ENCODE measurements around the gene PSTPIP2.
"Not testable (repeated sequence)": the region's sequence is repeated elsewhere in the genome, so short reads cannot be mapped to it uniquely, and the experiment has no call there.

Gene PSTPIP2

DNA sequence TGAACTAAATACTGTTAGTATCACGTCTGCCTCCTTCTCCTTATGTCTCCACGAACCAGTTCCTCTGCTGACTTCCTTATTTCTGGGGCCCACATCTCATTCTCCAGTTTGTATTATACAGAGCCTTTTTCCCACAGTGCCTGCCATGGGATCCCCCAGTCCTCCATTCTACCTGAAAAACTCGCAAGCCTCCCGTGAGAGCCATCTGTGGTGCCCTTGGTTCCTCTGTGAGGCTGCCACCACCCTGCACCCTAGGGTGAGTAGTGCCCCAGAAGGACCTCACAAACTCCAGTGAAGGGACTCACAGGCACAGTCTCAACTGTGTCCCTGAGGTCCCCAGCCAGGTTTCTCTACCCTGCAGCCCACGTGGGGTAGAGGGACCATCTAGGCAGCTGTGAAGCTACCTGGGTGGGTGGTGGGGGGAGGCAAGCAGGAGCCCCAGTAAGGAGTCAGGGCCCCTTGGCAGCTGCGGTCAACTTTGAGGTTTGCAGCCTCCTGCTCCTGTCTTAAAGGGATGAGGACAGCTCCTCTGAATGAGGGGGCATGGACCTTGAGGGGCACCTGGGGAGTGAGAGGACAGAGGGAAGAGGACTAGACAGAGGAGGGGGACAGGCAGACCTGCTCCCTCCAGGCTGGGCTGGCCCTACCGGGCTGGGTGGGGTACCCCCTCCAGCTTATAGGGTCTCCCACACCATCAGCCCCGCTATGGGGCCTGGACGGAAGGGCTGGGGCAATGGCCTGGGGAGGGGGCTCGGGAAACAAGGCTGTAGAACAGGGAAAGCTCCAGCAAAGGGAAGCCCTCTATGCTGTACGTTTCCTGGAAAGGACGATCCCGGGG lies 1.0 kb downstream of the PSTPIP2 start:
- DNase-seq (ENCODE audit: low read depth in 2 of 2, low spot score in 1 of 2), result no peak

DNA sequence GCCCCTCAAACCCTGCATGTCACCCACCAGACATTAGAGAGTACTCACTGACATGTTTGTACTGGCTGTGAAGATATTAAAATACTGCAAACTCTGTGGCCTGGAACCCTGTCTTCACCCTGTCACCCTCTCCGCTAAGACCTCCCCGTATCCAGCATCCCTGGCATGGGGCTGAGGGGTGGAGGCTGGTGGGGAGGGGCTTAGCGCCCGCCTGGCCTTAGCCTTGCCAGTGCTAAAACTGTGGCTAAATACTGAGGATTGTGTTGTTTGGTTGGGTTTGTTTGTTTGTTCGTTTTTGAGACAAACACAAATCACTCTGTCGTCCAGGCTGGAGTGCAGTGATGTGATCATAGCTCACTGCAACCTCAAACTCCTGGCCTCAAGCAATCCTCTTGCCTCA lies 1.8 kb downstream of the PSTPIP2 start:
- no peak for DNase-seq (ENCODE audit: low read depth in 2 of 2, low spot score in 1 of 2)

DNA sequence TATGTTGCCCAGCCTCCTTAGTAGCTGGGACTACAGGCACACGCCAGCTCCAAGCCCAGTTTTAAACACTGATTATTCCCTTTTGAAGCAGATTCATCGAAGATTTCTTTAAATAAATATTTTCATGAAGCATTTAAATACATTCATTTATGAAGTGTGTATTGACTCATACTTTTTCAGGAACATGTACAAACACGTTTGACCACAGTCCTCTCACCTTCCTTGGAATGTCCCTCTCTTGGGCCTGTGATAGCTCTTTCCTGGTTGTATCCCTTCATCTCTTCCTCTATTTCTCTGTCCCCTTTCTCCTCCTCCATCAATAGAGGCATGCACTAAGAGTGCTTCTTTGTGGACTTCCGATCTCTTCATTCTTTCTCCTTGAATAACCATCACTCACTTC lies 2.5 kb downstream of the PSTPIP2 start:
- DNase-seq (ENCODE audit: low read depth in 2 of 2, low spot score in 1 of 2), result no peak

DNA sequence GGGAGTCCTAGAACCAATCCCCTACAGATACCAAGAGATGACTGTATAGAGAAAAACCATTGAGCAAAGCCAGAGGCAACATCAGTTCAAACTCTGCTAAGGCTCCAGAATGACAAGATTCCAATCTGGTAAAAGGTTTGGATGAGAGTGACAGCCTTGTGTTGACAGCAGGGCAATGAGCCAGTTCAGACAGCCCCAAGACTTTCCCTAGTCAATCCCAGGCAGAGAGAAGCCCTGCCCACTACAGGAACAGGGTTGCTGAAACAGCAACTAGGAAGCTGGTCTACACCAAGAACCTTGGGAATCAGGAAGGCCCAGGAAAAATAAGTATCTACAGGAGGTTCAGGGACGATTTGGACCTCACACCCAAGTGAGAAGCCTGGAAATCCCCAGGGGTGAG lies 3.3 kb downstream of the PSTPIP2 start:
- no peak for DNase-seq (ENCODE audit: low read depth in 2 of 2, low spot score in 1 of 2)

DNA sequence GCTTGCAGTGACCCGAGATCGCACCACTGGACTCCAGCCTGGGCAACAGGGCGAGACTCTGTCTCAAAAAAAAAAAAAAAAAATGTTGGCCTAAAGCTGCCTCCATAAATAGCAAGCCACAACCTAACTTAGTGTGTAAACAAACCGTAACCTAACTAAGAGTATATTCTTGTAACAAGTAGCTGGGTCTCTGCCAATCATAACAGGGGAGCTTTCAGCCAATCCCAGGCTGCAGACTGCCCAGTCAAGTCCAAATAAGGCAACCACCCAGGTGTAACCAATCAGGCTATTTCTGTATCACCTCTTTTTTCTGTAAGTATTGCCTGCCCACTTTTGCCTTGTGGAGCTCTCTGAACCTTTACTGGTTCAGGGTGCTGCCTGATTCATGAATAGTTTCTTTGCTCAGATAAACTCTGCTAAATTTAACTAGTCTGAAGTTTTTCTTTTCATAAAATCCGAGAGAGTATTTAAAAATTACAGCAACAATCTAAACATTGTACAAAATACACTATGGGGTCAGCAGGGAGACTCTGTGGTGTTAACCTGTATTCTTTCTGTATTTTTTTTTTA lies 4.5 kb downstream of the PSTPIP2 start:
- no peak for DNase-seq (ENCODE audit: low read depth in 2 of 2, low spot score in 1 of 2)

DNA sequence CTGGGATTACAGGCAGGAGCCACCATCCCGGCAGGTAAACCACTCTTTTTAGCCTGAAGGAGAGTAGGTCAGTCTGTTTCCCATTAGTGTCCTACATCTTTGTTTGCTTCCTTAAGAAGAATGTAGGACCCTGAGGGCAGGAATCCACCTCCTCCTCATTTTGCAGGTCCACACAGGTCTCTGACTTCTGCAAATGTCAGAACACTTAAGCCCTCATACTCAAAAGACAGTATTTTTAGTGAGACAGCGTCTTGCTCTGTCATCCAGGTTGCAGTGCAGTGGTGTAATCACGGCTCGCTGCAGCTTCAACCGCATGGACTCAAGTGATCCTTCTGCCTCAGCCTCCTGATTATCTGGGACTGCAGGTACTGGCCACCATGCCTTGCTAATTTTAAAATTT lies 9.3 kb downstream of the PSTPIP2 start:
- no peak for DNase-seq (ENCODE audit: low read depth in 2 of 2, low spot score in 1 of 2)

DNA sequence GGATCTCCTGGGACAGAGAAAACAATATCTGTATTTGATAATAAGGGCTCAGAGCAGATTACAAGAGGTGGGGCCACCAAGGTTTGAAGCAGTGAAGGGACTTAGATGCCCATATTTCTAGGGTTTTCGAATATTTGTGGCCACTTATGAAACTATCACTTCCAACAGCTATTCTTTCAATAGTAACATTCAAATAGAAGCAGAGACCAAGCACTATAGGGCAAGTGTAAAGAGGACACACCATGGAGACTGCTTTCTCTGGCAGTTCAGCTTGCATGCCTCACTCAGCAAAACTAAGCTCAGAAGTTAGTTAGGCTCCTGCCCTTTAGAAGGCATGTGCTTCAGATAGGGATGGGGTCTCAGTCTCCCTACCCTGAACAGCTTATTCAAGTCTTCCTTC lies 10.3 kb downstream of the PSTPIP2 start:
- no peak for DNase-seq (ENCODE audit: low read depth in 2 of 2, low spot score in 1 of 2)

DNA sequence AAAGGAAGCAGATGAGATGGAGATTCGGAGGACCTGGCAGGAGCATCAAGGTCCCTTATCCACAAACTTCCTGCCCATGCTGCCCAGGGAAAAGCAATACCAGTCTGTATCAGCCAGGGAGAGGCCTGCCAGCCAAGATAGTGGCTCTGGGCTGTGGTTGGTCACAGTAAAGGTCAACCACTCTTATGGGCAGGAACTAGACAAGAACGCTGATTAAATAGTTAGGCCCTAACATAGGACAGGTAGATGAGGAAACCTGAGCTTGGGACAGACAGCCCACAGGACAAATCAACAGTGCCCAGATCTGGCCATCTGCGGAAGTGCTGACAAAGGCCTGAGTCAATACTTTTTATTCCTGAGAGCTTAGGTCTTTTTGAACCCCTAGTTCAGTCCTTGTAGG lies 10.7 kb downstream of the PSTPIP2 start:
- DNase-seq (ENCODE audit: low read depth in 2 of 2, low spot score in 1 of 2), result no peak

DNA sequence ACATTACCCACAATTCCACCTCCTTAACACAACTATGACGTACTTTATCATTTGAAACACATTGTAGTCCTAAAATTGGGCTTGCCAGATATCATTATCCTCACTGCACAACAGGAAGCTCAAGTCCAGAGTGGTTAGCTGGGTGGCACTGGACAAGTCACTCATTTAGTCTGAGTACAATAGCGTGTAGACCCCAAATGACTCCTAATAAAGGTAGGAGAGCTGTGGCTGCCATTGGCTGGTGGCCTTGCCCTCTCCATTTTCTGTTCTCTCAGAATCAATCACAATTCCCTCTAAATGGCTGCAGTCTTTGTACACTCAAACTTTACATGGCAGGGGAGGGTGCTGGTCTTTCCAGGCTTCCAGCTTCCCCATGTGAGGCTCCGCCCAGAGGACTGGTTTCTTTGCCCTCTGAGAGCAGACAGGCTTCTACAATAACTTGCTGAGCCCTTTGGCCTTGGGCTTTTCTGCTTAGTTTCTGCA lies 11.7 kb downstream of the PSTPIP2 start:
- DNase-seq (ENCODE audit: low read depth in 2 of 2, low spot score in 1 of 2), result no peak

DNA sequence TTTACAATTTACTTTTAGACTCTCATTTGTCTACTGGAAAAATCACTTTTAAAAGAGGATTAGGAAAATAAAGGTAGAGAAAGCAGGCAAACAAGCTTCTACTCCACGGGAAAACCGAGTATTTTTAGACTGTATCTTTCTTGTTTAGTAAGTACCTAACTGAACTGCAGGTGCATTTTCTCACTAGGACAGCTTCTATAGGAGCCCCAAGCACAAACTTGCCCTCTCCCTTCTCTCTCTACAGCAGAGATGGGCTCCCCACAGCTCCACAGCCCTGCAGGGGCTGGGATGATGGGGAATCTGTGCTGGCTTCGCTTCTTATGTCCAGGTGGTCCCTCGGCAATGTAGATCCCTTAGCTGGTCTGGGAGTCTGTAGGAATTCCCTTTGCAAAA lies 16.2 kb downstream of the PSTPIP2 start:
- no peak for DNase-seq (ENCODE audit: low read depth in 2 of 2, low spot score in 1 of 2)

DNA sequence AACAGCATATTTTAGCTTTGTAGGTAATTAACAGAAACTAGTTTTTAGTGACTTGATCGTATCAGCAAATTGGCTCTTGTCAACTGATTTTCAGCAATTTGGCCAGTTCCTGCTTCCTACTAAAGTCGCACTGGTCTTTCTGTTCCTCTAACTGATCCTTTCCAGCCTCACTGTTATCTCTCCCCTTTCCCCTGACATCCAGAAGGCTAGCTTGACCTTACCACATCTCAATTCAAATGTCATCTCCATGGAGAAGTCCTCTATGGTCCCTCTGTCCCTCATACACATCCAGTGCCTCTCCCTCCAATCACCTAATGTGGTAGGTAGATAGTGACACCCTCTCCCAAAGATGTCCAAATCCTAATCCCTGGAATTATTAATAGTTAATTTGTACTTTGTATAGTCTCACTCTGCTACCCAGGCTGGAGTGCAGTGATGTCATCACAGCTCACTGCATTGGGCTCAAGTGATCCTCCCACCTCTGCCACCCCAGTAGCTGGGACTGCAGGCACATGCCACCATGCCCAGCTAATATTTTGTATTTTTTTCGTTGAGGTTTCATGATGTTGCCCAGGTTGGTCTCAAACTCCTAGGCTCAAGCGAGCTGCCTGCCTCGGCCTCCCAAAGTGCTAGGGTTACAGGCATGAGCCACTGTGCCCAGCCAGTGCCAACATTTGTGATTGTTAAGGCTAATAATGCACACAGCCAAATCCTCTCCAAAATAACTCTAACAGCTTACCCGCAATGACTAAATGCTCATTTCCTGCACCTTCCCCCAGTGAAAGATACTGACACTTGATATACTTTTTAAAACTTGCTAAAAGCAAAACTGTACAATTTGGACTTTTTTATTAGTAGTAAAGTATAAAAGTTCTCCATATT lies 16.9 kb downstream of the PSTPIP2 start:
- DNase-seq (ENCODE audit: low read depth in 2 of 2, low spot score in 1 of 2), result no peak

DNA sequence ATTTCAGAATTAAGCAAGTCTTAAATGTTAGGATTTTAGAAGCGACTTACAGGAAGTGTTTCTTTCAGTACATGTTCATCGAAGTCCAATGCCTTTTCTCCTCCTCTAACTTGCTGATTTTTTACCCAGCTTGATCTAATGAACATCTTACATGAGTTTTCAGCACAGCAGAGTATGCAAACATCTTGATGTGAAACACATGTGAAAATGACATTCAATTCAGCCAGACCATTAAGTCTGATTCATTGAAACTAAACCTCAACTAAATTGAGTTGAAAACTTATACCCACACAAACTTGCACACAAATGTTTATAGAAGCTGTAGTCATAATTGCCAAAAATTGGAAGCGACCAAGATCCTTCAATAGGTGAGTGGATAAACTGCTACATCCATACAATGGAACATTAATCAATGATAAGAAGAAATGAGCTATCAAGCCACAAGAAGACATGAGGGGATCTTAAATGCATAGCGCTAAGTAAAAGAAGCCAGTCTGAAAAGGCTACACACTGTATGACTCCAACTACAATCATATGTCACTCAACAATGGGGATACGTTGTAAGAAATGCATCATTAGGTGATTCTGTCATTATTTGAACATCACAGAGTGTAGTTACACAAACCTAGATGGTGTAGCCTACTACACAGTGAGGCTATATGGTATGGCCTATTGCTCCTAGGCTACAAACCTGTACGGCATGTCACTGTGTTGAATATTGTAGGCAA lies 18.5 kb downstream of the PSTPIP2 start:
- DNase-seq (ENCODE audit: low read depth in 2 of 2, low spot score in 1 of 2), result no peak

DNA sequence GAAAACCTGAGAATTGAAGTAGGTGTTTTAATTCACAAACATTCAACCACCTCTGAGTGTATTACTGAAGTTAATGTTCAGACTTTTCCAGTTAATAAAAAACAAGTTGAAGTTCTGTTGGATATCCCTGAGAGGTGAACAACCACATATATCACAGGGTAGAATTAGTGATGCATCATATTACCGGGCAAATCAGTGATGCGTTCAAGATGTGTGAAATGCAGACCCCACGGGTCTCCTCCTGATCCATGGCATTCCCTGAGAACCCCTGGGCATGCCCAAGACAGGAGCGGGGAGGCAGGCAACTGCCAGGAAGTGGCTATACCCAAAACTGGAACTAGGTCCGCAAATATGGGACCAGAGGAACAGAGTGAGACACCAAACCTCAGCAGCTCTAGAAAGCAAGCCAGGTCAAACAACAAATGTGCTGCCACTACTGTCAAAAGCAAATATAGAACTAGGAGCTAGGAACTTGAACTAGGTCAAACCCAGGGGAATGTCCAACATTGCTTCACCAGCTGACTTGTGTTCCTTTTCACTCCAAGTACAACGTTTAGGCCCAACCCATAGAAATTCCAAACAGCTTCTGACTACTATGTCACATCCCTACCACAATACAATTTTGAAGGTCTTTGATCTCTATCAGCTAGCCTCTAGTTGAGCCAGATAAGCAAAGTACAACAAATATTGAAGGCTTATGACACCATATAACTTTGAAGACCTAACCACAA lies 20.2 kb downstream of the PSTPIP2 start:
- DNase-seq (ENCODE audit: low read depth in 2 of 2, low spot score in 1 of 2), result no peak

DNA sequence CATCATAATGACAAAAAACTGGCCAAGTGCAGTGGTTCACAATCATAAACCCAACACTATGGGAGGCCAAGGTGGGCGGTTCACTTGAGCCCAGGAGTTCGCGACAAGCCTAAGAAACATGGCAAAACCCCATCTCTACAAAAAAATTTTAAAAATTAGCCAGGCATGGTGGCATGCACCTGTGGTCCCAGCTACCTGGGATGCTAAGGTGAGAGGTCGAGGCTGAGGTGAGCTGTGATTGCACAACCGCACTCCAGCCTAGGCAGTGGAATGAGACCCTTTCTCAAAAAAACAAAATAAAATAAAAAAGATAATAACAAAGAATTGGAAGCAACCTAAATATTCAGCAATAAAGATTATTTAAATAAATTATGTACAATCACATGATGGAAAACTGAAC lies 21.8 kb downstream of the PSTPIP2 start:
- no peak for DNase-seq (ENCODE audit: low read depth in 2 of 2, low spot score in 1 of 2)

DNA sequence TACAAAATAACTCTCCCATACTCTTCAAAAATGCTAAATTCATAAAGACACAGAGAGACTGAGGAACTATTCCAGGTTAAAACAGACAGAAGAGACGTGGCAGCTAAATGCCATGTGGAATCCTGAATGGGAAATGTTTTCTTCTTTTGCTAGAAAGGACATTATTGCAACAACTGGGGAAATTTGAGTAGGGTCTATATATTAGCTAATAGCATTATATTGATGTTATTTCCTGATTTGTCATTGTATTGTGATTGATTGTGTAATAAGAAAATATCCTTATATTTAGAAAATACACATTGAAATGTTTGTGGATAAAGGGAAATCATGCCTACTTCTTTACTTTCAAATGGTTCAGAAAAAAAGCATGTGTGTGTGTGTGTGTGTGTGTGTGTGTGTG lies 23.4 kb downstream of the PSTPIP2 start:
- no peak for DNase-seq (ENCODE audit: low read depth in 2 of 2, low spot score in 1 of 2)

DNA sequence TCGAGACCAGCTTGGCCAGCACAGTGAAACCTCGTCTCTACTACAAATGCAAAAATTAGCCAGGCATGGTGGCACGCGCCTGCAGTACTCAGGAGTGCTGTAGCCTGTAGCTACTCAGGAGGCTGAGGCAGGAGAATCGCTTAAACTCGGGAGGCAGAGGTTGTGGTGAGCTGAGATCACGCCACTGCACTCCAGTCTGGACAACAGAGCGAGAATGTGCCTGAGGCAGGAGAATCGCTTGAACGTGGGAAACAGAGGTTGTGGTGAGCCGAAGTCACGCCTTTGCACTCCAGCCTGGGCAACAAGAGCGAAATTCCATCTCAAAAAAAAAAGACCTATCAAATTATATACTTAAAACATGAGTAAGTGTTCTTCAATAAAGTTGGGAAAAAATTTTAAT lies 24.7 kb downstream of the PSTPIP2 start:
- DNase-seq (ENCODE audit: low read depth in 2 of 2, low spot score in 1 of 2), result not testable (repeated sequence)

DNA sequence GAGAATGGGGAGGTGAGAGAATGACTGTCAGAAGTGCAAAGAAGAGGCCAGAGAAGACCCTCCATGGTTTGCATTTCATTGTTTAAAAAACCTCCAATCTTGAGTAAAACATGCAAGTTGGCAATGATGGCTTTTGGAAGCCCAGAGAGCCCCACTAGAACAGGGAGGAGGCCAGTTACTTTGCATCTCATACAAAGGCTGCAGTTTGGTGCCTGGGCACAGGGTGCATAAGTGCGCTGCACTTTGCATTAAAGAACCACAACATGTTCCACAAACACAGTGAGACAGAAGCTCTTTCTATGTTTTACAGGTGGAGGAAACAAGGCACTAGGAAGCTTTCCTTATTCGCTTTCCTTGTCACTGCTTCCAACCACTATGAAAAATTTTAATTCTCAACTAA lies 25.4 kb downstream of the PSTPIP2 start:
- DNase-seq (ENCODE audit: low read depth in 2 of 2, low spot score in 1 of 2), result no peak

DNA sequence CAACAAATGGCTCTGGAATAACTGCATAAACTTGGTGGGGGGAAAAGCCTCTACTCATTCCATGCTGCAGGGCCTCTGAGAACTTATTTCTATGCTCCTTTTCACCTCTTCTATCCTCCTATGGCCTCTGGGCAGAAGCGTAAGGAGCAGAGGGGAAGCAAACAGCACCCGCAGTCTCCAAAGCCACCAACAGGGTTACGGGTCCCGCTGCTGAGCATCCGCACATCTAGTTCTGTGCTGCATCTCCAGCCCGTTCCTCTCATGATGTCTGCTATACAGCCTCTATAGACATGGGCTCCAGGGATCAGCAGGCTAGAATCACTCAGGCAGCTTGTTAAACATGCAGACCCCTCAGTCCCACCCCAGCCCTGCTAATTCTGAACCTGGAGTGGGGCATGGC lies 25.9 kb downstream of the PSTPIP2 start:
- DNase-seq (ENCODE audit: low read depth in 2 of 2, low spot score in 1 of 2), result no peak

DNA sequence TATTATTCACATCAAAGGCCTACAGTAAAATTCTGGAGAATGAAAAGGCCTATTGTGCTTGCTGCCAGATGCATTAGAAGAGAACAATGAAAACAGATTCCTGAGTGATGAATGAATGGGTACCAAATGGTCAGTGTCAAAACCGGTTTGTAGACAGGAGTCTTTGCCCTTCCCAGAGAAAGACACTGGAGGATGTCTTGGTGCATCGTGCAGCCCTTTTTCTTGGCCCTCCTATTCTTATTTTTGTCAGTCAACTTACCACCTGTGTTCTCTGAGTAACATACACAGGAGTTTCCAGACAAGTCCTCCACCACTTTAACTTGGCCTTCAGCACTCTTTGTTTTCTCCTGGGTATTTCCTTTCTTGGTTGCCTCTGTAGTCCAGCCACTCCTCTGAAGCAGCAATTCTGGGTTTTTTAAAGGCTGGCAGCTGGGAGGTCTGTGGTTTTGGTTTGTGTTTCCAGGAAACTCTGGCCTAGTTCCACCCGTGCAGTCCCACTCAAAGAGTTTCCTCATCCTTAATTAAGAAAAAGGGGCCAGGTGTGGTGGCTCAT lies 29.4 kb downstream of the PSTPIP2 start:
- DNase-seq (ENCODE audit: low read depth in 2 of 2, low spot score in 1 of 2), result no peak

DNA sequence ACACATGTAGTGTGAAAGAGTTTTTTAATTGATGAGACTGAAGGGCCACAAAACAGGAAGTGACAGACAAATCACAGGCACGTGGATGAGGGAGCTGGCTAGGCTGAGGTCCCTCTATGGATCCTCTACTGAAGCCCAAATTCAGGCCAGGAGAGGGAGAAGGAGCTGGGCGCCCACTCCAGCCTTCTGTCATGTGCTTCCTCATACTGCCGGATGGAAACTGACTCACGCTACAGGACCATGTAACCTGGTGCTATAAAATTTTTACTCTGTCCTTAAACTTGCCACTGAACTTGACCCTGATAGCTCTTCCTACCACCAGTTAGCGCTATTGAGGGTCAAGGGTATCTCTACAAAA lies 31.3 kb downstream of the PSTPIP2 start:
- no peak for DNase-seq (ENCODE audit: low read depth in 2 of 2, low spot score in 1 of 2)

Measured in stimulated activated CD8-positive, alpha-beta memory T cell treated with anti-CD3 and anti-CD28 coated beads, Interleukin-4, amount 100 ng/mL, for 1 hour (primary cell).